Activated CD4-positive, alpha-beta T cell treated with anti-CD3 and anti-CD28 coated beads, Interleukin-2, amount 50 U/mL, for 4 hours (primary cell): ENCODE data around the gene CRTAP.
"Not testable (repeated sequence)": the region's sequence is repeated elsewhere in the genome, so short reads cannot be mapped to it uniquely, and the experiment has no call there.

Experiments used
- DNase-seq, 2 experiments: peaks; one replicate each; pipeline ENCODE4 v3.0.0-alpha.2; 2020

Gene CRTAP

DNA sequence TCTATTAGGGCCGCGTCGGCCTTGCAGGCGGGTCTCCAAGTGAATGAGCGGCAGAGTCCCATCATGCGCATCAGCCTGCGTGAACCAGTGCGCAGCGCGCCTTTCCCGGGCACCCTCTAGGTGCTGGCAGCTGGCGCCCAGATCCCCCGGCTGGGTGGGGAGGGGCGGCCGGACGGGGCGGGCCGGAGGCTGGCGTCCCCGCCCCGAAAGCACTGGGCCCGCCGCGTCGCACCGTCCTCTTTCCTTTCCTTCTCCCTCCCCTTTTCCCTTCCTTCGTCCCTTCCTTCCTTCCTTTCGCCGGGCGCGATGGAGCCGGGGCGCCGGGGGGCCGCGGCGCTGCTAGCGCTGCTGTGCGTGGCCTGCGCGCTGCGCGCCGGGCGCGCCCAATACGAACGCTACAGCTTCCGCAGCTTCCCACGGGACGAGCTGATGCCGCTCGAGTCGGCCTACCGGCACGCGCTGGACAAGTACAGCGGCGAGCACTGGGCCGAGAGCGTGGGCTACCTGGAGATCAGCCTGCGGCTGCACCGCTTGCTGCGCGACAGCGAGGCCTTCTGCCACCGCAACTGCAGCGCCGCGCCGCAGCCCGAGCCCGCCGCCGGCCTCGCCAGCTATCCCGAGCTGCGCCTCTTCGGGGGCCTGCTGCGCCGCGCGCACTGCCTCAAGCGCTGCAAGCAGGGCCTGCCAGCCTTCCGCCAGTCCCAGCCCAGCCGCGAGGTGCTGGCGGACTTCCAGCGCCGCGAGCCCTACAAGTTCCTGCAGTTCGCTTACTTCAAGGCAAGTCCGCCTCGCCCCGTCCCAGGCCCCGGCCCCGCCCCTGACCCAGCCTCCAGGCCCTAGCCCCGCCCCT lies at the start of gene CRTAP:
Gene CRTAP (plus strand): TSS at position 243 of the 850 bp plus-strand sequence. CDS start 64 bp downstream, at position 307.
- peak; percentile 75 to 76 for DNase-seq

DNA sequence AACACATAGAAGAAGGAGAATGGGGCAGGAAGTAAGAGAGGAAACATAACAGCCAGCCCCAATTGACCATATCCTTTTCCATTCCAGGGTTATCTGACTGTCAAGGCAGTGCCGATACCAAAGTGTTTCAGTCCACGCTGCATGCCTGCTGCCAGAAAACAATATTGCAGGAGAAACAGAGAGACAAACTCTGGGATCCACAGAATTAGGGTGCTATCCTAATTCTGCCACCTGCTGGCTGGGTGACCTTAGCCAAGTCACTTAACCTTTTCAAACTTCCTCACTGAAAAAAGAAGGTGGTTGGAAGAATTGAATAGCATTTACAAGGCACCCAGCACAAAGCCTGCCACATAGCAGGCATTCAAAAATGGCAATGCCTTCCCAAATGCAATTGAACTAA lies 48.9 kb upstream of the CRTAP start:
- DNase-seq: peak; percentile 50 to 51

DNA sequence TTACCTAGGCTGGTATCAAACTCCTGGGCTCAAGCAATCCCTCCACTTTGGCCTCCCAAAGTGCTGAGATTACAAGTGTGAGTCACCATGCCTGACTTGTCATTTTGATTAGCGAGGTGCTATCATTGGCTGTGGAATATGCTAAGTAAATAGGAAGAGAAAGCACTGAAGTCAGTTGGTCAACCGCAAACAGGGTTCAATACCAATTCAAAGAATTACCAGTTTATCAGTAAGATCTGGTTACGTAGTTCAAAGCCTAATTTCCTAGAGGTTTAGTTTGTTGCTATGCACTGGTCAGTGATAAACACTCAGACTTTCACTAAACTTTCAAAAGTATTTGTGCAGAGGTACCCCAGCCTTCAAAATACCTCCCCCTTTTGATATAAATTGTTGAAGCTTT lies 46.3 kb upstream of the CRTAP start:
- DNase-seq: no peak

DNA sequence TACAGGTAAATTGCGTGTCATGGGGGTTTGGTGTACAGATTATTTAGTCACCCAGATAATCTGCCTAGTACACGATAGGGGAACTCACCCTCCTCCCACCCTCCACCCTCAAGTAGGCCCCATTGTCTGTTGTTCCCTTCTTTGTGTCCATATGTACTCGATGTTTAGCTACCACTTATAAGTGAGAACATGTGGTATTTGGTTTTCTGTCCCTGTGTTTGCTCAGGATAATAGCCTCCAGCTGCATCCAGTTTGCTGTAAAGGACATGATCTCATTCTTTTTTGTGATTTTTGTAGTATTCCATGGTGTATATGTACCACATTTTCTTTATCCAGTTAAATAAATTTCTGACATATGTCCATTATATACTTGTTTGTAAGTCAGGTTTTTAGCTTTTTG lies 44.0 kb upstream of the CRTAP start:
- DNase-seq: not testable (repeated sequence)

DNA sequence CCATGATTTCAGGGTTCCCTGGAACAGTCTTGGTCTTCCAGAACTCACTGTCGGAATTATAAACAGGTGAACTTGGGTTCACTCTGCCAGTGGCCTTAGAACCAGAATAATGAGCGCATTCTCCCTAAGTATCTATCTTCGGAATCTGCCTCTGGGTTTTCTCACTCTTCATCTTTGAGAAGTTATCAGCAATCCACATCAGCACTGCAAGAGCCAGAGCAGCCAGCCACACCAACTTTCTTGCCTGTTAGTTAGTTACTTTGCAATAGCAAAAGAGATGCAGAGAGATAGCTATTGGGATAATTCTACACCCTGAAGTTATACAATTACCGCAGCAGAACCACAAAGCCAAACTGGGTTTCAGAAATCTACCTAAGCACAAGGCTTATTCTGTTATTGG lies 42.6 kb upstream of the CRTAP start:
- DNase-seq: no peak

DNA sequence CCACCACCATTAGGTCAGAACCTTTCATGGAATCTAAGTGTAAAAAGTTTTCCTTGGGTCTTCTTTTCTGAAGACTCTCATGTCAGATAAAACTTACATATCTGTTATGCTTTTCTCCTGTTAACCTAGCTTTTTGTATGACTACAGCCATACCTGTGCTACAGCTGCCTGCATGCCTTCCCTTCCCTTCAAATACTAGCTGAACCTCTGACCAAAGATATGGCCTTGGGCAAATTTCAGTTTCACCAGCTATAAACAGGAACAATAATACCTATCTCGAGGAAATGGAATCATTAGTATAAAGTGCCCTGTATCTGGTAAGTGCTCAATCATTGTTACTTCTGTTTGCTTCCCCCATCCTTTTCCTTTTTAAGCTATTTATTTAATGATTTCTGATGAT lies 41.9 kb upstream of the CRTAP start:
- no peak for DNase-seq

DNA sequence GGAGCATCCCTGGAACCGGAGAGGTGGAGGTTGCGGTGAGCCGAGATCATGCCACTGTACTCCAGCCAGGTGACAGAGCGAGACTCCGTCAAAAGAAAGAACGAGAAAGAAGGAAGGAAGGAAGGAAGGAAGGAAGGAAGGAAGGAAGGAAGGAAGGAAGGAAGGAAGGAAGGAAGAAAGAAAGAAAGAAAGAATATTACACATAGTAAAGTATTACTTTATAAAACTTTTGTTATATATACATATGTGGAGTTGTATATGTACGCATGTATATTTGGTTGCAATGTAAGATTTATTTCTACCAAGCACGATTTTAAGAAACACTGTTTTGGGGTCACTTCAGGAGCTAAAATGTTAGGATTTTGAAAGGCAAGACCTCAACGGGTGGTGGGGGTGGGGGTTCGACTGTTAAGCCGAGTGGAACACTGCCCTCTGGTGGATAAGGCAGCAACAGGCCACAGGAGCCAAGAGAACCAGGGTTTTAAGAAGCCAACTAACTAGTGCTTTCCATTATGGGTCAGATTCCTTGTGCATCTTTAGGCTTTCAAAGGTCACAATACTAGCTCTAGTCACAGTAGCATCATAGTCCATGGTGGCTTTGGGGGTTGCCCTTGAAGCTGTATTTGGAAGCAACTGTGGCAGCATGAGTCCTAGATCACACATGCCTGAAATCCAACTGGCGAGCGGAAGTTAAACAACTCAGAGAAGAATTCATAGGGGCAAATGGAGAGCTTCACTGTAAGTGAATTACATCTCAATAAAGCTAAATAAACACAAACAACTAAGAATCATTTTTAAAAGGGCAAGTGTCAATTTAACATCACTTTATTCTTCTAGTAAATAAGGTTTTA lies 39.4 kb upstream of the CRTAP start:
- DNase-seq: peak; percentile 65 to 75

DNA sequence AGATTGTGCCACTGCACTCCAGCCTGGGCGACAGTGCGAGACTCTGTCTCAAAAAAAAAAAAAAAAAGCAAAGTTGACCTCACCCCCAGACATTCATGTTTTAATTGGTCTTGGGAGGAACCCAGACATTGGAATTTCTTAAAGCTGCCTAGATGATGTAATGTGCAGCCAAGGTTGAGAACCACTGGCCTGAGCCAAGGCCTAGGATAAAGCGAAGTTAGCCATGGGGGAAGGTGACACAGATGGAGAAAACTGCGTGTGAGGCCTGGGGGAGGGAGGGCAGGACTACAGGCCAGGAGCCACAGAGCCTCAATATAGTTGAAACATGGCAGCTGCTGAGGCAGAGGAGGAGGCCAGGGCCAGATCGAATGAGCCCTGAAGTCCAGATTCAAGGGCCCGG lies 37.8 kb upstream of the CRTAP start:
- no peak for DNase-seq

DNA sequence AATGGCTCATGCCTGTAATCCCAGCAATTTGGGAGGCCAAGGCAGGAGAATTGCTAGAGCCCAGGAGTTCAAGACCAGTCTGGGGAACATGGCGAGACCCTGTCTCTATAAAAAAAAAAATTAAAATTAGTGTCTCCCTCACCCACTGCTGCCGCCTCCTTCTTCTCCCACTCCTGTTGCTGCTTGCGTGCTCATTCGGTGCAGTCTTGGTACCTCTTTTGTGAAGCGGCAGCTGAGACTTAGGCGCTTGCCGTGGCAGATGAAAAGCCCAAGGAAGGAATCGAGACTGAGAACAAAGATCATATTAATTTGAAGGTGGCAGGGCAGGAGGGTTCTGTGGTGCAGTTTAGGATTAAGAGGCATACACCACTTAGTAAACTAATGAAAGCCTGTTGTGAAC lies 36.9 kb upstream of the CRTAP start:
- DNase-seq: no peak

DNA sequence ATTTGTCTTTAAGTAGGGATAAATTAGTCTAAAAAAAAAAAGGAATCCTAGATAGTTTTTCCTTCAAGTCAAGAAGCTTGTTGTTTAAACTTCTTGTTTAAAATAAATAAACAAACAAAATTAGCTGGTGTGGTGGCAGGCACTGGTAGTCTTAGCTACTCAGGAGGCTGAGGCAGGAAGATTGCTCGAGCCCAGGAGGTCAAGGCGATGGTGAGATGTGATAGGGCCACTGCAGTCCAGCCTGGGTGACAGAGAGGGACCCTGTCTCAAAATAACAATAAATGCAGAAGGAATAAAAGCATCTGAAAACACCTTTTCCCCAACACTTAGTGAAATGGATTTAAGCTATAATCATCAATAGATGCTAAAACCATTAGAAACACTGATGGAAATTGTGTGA lies 35.8 kb upstream of the CRTAP start:
- no peak for DNase-seq

DNA sequence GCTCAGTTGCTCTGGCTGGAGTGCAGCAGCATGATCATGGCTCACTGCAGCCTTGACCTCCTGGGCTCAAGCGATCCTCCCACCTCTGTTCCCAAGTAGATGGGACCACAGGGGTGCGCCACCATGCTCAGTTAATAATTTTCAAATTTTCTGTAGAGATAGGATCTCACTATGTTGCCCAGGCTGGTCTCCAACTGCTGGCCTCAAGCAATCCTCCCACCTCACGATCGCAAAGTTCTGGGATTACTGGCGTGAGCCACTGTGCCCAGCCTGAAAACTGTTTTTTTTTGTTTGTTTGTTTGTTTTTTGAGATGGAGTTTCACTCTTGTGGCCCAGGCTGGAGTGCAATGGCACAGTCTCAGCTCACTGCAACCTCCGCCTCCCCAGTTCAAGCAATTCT lies 34.0 kb upstream of the CRTAP start:
- not testable (repeated sequence) for DNase-seq

DNA sequence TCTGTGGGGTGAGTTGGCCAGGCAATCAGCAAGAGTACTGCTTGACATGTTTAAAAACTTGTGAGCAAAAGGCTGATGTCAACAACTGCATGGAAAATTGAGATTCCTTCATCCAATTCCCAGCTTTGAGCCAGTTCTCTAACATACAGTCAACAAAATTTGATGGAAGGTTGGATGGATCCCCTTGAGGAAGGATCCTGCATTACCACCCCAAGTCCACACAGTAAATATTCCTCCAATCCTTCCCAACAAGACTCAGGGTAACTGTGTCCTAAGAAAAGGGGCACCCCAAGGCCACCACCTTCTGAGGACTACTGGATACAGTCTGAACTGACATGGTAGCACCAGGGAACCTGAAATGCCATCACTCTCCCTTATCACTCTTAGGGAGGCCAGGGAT lies 32.0 kb upstream of the CRTAP start:
- DNase-seq: no peak

DNA sequence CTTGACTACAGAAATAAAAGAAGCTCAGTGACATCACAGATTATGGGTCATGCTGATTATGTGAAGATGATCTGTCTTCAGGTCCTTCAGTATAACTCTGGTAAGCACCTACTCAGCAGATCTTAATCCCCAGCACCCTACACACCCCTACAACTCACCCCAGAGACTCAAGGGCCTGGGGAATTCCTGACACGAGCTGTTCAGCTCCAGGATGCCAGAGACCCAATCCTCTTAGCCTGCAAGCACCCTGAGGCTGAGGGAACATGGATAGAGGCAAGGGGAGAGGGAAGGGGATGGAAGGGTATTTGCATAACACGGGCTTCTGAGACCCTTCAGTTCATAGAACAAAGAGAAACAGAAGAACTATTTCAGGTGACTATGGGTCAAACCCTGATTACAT lies 29.9 kb upstream of the CRTAP start:
- no peak for DNase-seq

DNA sequence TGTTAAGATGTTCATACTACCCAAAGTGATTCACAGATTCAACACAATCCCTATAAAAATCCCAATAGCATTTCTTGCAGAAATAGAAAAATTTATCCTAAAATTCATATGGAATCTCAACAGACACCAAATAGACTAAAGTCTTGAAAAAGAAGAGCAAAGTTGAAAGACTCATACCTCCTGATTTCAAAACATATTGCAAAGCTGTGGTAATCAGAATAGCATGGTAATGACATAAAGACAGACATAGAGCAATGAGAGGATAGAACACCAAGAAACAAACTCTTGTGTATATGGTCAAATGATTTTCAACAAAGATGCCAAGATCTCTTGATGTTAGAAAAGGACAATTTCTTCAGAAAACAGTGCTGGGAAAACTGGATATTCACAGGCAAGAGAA lies 25.1 kb upstream of the CRTAP start:
- no peak for DNase-seq

DNA sequence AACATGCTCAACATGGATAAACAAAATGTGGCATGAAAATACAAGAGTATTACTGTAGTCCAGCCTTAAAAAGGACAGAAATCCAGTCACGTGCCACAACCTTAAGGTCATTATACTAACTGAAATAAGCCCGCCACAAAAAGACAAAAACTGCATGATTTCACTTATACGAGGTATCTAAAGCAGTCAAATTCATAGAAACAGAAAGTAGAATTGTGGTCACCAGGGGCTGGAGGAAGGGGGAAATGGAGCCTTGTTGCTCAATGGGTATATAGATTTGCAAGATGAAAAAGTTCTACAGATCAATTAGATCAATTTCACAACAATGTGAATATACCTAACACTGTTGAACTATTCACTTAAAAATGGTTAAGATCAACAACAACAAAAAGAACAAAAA lies 24.3 kb upstream of the CRTAP start:
- no peak for DNase-seq

DNA sequence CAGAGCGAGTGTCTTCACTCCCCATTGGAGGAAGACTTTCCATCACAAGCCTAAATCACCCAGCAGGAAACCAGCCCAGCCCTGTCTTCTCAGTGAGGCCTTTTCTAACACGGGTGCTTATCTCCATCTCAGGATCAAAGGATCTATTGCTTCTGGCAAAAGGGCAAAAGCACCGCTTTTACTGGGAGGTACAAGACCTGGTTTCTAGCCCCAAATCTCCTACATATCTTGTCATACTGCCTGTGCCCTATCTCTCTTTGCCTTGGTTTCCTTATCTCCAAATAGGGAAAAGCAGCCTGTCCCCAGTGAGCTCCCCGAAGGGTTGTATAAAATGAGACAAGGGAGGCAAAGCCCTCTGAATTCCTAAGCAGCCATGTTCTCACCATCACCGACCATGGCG lies 22.1 kb upstream of the CRTAP start:
- no peak for DNase-seq

DNA sequence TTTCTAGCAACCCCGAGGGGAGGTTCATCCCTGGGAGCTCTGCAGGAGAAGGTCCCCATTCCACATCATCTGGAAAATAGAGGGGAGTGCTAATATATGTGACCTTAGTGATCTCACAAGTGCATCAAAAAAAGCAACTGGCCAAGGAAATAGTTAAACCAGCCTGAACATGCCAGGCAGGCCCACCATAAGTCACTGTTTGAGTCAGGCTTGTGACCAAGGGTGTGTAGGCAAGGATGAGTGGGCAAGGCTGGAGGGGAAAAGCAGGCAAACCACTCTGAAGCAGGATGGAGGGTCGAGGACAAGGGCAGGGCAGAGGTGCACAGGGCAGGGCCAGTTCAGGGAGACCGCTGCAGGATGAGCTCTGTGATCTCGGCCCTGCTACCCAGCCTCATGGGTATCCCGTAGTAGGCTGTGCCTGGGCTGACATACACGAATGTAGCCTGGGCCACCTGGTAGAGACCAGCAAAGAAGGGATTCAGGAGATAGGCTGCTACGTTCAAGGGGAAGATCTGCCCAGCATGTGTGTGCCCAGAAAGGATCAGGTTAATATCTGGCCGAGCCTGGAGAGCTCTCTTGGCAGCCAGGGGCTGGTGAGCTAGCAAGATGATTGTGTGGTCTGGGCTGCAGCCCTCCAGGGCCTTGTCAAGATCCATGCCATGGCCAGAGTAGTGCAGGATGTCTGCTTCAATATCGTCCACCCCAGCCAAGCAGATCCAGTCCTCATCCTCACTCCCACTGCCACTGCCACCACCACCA lies 21.1 kb upstream of the CRTAP start:
- DNase-seq: no peak

DNA sequence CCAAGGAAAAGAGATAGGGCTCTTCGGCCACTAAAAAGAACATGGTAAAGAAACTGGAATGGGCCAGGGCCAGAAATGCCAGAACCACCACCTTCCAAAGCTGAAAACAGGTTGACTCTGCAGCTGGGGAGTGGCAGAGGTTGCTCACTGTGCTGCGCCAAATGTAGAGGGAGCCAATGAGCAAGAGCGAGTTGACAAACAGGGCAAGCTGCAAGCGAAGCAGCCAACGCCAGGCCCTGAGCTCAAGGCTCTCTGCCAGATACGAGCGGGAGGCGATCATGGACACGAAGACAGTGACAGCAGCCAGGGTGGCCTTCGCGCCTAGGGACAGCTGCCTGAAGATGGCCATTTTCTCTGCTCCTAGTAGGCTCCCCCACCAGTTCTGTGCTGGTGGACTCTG lies 20.0 kb upstream of the CRTAP start:
- no peak for DNase-seq

DNA sequence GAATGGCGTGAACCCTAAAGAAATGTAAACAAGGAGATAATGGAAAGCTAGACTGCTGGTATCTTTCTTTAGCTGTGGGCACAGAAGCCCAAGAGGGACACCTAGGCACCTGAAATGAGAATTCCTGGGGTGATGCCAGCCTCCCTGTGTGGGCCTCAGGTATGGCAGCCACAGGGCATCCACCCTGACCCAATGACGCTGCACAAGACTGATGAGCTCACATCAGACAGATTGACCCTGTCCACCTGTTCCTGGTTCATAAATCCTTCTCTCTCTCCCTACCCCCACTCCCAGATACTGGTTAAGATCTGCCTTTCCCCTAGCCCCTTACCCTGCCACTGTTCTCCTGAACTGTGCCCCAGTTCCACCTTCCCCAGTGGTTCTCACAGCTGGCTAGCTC lies 18.4 kb upstream of the CRTAP start:
- DNase-seq: no peak

DNA sequence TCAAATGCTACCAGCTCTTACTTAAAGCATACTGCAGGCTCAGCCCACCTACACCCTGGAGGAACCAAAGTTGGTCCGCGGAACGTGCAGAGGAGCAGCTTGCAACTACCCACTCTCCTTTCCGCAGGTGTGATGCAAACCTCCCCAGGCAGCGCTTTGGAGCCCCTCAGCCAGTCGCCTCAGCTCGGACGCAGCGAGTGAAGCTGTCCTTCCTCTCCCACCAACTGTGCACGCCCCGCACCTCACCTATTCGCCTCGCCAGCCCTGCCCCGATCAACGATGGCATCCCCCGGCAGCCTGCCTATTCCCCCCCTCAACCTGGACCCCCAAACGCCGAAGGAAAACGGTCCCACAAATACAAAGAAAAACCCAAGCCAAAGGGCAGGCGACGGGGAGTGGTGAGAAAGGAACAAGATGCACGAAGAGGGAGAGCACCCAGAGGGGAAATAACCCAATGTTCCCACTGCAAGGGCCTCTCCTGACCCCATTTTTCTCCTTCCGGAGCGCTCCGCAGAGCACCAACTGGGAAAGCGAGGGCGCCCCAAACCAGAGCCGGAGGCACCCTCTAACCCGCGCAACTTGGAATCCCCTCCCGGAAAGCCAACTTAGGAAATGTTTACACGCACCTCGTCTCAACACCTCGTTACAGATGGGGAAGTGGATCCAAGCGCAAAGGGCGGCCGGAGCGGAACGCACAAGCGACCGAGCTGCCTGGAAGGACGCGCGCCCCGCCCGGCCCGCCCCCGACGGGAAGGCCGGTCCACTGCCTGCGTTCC lies 17.5 kb upstream of the CRTAP start:
- peak; percentile 25 to 32 for DNase-seq

DNA sequence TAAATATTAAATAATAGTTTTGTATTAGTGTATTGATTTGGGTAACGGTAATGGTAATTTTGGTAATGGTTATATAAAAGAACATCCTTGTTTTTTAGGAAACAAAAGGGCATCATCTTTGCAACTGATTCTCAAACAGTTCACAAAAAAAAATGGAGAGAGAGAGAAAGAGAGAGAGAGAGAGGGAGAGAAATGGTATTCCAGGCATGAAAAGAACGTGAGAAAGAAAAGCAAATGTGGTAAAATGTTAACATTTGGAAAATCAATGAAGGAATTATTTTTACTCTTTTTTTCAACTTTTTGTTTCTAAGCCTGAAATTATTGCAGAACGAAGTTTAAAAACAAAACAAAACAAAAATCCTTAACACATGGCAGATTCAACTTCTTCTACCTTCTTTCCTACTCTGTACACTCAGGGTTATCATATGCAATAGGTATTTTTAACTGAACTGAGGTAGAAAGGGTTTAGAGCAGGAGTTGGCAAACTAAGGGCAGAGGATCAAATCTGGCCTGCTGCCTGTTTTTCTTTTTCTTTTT lies 14.6 kb upstream of the CRTAP start:
- DNase-seq: no peak

DNA sequence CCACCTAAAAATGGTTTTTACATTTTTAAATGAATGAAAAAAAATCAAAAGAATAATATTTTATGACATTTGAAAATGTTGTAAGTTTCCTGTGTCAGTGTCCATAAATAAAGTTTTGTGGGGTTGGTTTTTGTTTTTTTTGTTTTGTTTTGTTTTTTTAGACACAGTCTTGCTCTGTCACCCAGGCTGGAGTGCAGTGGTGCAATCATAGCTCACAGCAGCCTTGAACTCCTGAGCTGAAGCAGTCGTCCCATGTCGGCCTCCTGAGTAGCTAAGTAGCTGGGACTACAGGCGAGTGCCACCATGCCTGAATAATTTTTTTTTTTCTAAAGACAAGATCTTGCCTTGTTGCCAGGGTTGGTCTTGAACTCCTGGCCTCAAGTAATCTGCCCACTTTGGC lies 14.1 kb upstream of the CRTAP start:
- DNase-seq: no peak
